Measurements from ENCODE around the gene CIZ1. TPM values are rescaled to one million over a fixed set of nuclear protein-coding genes. Genes with fewer than 3 reads are reported as not detected.

The CIZ1 gene
- total and polyA plus RNA-seq, 10 of the 15 experiments (the other 5 are each of a cell fraction or from before 2014, with no cell fraction given): 1.8 to 91.6 (median 35.4) TPM

DNA sequence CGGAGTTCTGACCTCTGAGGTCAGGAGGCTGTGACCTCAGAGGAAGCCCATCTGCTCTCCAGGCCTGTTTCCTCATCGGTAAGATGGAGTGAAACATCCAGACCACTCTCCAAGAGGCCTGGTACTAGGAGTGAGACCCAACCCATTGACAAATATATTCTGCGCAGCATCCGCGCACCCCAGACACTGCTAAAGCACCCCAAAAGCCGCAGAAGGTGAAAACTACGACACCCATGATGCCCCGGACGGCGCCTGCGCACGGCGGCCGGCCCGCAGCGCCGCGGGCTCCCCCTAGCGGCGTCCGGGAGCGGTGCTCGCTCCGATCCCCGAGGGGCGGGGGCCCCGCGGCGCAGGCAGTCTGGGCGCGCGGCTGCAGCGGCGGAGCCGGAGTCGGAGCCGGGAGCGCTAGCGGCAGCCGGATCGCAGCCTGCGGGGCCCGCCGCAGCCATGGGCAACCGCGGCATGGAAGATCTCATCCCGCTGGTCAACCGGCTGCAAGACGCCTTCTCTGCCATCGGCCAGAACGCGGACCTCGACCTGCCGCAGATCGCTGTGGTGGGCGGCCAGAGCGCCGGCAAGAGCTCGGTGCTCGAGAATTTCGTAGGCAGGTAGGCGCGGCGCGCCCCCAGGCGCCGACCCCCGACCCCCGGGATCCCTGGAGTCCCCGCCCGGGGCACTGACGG is 11.8 kb upstream of the CIZ1 start, which contains the start of gene DNM1 (continued):
- peak; percentile 98 for TF ChIP-seq NR2F1 (conservative IDR thresholded peaks at IDR 0.05)
- TF ChIP-seq, protein P1, sequence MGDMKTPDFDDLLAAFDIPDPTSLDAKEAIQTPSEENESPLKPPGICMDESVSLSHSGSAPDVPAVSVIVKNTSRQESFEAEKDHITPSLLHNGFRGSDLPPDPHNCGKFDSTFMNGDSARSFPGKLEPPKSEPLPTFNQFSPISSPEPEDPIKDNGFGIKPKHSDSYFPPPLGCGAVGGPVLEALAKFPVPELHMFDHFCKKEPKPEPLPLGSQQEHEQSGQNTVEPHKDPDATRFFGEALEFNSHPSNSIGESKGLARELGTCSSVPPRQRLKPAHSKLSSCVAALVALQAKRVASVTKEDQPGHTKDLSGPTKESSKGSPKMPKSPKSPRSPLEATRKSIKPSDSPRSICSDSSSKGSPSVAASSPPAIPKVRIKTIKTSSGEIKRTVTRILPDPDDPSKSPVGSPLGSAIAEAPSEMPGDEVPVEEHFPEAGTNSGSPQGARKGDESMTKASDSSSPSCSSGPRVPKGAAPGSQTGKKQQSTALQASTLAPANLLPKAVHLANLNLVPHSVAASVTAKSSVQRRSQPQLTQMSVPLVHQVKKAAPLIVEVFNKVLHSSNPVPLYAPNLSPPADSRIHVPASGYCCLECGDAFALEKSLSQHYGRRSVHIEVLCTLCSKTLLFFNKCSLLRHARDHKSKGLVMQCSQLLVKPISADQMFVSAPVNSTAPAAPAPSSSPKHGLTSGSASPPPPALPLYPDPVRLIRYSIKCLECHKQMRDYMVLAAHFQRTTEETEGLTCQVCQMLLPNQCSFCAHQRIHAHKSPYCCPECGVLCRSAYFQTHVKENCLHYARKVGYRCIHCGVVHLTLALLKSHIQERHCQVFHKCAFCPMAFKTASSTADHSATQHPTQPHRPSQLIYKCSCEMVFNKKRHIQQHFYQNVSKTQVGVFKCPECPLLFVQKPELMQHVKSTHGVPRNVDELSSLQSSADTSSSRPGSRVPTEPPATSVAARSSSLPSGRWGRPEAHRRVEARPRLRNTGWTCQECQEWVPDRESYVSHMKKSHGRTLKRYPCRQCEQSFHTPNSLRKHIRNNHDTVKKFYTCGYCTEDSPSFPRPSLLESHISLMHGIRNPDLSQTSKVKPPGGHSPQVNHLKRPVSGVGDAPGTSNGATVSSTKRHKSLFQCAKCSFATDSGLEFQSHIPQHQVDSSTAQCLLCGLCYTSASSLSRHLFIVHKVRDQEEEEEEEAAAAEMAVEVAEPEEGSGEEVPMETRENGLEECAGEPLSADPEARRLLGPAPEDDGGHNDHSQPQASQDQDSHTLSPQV (IDR thresholded peaks at IDR 0.05): peak; percentile 70; the same call in 1 of the 2 replicates

DNA sequence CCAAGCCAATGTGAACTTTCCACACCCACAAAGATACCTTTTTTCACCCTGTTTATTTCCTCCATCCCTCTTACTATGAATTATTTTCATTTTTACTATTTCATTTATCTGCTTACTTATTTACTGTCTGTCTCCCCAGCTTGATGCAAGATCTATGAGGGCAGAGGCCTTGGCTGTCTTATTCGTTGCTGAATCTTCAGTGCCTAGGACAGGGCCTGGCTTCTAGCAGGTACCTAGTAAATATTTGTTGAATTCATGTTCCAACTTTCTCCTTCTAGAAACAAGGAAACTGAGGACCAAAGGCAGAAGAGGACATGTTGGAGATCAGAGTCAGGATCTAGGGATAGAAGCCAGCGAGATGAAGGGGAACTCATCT is 11.3 kb upstream of the CIZ1 start:
- ChIA-PET SMC1A (ENCODE audit: uncharacterized antibody, unreplicated experiment) (no interaction called here), CTCF (interaction anchor here (1.0 kb wide), 1 partner anchor 16 kb away, joined by 3 read pairs; no protein-coding TSS in a partner anchor), POLR2A (no interaction called here), RAD21 (ENCODE audit: unreplicated experiment) (no interaction called here)
- Histone ChIP-seq H3K36me3 (ENCODE audit: control insufficient read depth in 2 of 2, insufficient read depth in 2 of 2, low read length in 1 of 2) (no peaks in the 10 kb centered on the region), H3K9ac (ENCODE audit: control insufficient read depth, insufficient read depth, low read length) (no peak overlapping the region), H4K20me1 (ENCODE audit: control insufficient read depth, insufficient read depth) (no peaks in the 10 kb centered on the region), H3K4me2 (ENCODE audit: control insufficient read depth, insufficient read depth) (0 out of 2 replicates have a peak overlapping the region, but pooled peaks have one; percentile 28), H3K4me1 (ENCODE audit: control insufficient read depth, insufficient read depth, low read length) (peaks cover 7% of the 10 kb centered on the region; the same call in 1 of the 2 replicates), H3K4me3 (no peak overlapping the region), H3K9me3 (replicated peaks; ENCODE audit: control insufficient read depth, insufficient read depth, low read length) (no peaks in the 10 kb centered on the region), H3K79me2 (ENCODE audit: control insufficient read depth, insufficient read depth, low read length) (no peaks in the 10 kb centered on the region), H3K27me3 (replicated peaks in 1 of 2; ENCODE audit: control insufficient read depth in 2 of 2, insufficient read depth in 2 of 2, low read length in 1 of 2) (peaks cover 9 to 14% of the 10 kb centered on the region in 2 experiments; a peak in 3 of 4 replicates), H3K27ac (ENCODE audit: control insufficient read depth, insufficient read depth) (no peak overlapping the region), H2AFZ (ENCODE audit: control insufficient read depth, low read depth, low read length) (peak overlapping the region; percentile 79)
- in situ Hi-C loops (cut with MboI): no loop called here
- 22% methylated on average over 2 of the region's 2 CpGs for WGBS (ENCODE audit: insufficient coverage, insufficient replicate concordance, low lambda C conversion rate, missing lambda C conversion rate)
- intact Hi-C loops (cut with micrococcal nuclease; ENCODE audit: unreplicated experiment): no loop called here
- no TSS peak for BruUV-seq (replicated peaks)
- DNase-seq (ENCODE audit: low read depth, low spot score) (no peak), ATAC-seq (no peak), FAIRE-seq (no peak)
- no peak for TF ChIP-seq SMAD1 (IDR thresholded peaks at IDR 0.05; ENCODE audit: low read depth, partially characterized antibody)
- TF ChIP-seq, protein P2, sequence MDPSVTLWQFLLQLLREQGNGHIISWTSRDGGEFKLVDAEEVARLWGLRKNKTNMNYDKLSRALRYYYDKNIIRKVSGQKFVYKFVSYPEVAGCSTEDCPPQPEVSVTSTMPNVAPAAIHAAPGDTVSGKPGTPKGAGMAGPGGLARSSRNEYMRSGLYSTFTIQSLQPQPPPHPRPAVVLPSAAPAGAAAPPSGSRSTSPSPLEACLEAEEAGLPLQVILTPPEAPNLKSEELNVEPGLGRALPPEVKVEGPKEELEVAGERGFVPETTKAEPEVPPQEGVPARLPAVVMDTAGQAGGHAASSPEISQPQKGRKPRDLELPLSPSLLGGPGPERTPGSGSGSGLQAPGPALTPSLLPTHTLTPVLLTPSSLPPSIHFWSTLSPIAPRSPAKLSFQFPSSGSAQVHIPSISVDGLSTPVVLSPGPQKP (IDR thresholded peaks at IDR 0.05; ENCODE audit: low read depth, low read length): no peak
- no peak for TF ChIP-seq CREM (IDR thresholded peaks at IDR 0.05; ENCODE audit: low read depth)
- no peak for TF ChIP-seq HDAC2 (IDR thresholded peaks at IDR 0.05)
- TF ChIP-seq, protein P3, sequence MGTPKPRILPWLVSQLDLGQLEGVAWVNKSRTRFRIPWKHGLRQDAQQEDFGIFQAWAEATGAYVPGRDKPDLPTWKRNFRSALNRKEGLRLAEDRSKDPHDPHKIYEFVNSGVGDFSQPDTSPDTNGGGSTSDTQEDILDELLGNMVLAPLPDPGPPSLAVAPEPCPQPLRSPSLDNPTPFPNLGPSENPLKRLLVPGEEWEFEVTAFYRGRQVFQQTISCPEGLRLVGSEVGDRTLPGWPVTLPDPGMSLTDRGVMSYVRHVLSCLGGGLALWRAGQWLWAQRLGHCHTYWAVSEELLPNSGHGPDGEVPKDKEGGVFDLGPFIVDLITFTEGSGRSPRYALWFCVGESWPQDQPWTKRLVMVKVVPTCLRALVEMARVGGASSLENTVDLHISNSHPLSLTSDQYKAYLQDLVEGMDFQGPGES (IDR thresholded peaks at IDR 0.05): no peak
- TF ChIP-seq, protein P4, sequence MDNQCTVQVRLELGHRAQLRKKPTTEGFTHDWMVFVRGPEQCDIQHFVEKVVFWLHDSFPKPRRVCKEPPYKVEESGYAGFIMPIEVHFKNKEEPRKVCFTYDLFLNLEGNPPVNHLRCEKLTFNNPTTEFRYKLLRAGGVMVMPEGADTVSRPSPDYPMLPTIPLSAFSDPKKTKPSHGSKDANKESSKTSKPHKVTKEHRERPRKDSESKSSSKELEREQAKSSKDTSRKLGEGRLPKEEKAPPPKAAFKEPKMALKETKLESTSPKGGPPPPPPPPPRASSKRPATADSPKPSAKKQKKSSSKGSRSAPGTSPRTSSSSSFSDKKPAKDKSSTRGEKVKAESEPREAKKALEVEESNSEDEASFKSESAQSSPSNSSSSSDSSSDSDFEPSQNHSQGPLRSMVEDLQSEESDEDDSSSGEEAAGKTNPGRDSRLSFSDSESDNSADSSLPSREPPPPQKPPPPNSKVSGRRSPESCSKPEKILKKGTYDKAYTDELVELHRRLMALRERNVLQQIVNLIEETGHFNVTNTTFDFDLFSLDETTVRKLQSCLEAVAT (IDR thresholded peaks at IDR 0.05): no peak
- TF ChIP-seq EP300 (IDR thresholded peaks at IDR 0.05; ENCODE audit: borderline replicate concordance in 1 of 2, control insufficient read depth in 1 of 2, low read depth in 2 of 2, low read length in 2 of 2): no peak
- no peak for TF ChIP-seq ZSCAN29 (IDR thresholded peaks at IDR 0.05)
- TF ChIP-seq CBX5 (IDR thresholded peaks at IDR 0.05; ENCODE audit: low read depth): no peak
- TF ChIP-seq SREBF1 (IDR thresholded peaks at IDR 0.05; ENCODE audit: low read length): no peak
- TF ChIP-seq NFIC (IDR thresholded peaks at IDR 0.05; ENCODE audit: low read depth, low read length): no peak
